Bladder microvascular endothelial cell (primary cell): ENCODE results near the gene ZNF362. TPM values are rescaled to one million over a fixed set of nuclear protein-coding genes. Genes with fewer than 3 reads are reported as not detected.

Source experiments
- total RNA-seq: library from RNA; depleted of rRNA; stranded (reverse); fragments of >200 nt; gene quantifications from 2 replicates; pipeline ENCODE4 v1.2.3, GENCODE V29; 2014

ZNF362 gene, protein sequence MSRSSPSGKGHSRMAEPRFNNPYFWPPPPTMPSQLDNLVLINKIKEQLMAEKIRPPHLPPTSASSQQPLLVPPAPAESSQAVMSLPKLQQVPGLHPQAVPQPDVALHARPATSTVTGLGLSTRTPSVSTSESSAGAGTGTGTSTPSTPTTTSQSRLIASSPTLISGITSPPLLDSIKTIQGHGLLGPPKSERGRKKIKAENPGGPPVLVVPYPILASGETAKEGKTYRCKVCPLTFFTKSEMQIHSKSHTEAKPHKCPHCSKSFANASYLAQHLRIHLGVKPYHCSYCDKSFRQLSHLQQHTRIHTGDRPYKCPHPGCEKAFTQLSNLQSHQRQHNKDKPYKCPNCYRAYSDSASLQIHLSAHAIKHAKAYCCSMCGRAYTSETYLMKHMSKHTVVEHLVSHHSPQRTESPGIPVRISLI
- 2.8 and 7.9 TPM in 2 replicates for total RNA-seq

DNA sequence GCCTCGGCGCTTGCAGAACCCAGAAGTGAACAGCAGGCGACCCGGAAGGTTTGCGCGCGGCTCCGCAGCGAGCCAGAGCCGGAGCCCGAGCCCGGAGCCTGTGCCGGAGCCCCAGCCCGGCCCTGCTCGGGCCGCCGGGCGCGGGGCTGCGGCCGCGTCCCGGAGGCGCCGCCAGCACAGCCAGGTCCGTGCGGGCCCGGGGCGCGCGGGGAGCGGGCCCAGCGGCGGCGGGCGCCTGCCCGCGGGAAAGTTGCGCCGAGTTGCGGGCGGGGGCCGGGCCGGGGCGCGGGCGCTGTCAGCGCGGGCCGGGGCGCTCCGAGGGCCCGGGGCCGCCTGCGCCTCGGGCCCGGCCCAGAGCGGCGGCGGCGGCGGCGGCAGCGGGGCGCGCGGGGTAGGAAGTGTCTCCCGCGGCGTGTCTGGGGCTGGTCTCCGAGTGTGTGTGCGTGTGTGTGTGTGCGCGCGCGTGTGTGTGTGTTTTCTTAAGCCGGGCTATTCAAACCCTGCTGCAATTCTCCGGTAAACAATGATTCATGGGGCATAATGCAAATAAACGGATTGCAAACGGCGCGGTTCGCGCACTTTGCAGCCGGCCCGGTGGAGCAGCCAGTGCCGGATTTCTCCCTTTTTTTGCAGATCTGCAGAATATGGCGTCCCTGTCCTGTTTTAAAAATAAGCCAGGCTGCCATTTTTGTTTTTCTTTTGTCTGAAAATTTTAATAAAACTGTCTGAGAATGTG, at the start of gene ZNF362:
Gene ZNF362 (plus strand): TSS at position 22 of the 736 bp plus-strand sequence. CDS start 14,083 bp downstream, outside the sequence.

DNA sequence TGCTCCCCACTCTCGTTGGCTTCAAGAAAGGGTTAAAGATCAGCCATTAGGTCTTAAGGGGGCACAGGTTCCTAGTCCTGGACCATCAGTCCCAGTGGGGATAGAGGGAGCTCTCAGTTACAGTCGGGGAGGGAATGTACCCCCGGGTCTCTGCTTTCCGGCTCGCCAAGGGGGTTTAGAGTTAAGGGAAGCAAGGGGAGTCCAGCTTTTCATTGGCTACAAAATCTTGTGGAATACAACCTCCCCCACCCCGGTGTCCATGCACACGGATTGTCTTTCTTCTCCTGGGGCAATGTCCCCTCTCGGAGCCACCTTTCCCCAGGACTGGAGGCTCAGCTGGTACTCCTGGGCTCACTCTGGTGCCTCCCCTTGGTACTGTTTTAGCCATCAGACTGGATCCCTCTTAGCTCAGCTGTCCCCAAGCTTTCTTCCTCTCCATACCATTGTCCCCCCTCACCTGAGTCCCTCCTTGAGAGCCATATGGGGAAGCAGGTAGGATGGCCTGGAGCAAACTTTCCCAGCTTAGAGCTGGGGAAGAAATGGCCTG, 64.4 kb downstream of the ZNF362 start, which contains the start of gene A3GALT2:
Gene A3GALT2 (minus strand): TSS at position 480 of the 547 bp plus-strand sequence. CDS start 0 bp downstream, at position 480.

Other genes with a start within 250 kb of the ZNF362 start
- 48.9 and 87.6 TPM in 2 replicates for gene AK2, start 219.6 kb upstream of the ZNF362 start, total RNA-seq
- gene AZIN2, start 175.3 kb upstream of the ZNF362 start, total RNA-seq: 0.16 and 0.76 TPM in 2 replicates
- 0.97 and 2.6 TPM in 2 replicates for gene TRIM62, start 74.4 kb upstream of the ZNF362 start, total RNA-seq
- gene A3GALT2, start 64.6 kb downstream of the ZNF362 start, total RNA-seq: not detected in 2 replicates
- gene PHC2, start 174.6 kb downstream of the ZNF362 start, total RNA-seq: 54.1 and 75.1 TPM in 2 replicates
- gene ZSCAN20, start 216.2 kb downstream of the ZNF362 start, total RNA-seq: 5.2 and 9.3 TPM in 2 replicates